GM18951 (cell line): ENCODE data around the gene ERMARD.
"Not testable (repeated sequence)": the region's sequence is repeated elsewhere in the genome, so short reads cannot be mapped to it uniquely, and the experiment has no call there.

Experiments used
- POLR2A ChIP-seq: IDR thresholded peaks from 4 replicates; pipeline ENCODE4 v1.6.1; 2011; ENCODE audit warnings: mild to moderate bottlenecking; ENCODE audit not compliant: insufficient read length, insufficient read depth; ENCODE audit errors: extremely low read depth
- in situ Hi-C: fragments of 300-500 bp; cut with MboI; formaldehyde crosslinking; loops from one replicate; pipeline ENCODE4 v1.12.0; 2022; ENCODE audit warnings: low sequenced_read_pairs, mixed read lengths, inconsistent platforms; ENCODE audit not compliant: unreplicated experiment

ERMARD gene

DNA sequence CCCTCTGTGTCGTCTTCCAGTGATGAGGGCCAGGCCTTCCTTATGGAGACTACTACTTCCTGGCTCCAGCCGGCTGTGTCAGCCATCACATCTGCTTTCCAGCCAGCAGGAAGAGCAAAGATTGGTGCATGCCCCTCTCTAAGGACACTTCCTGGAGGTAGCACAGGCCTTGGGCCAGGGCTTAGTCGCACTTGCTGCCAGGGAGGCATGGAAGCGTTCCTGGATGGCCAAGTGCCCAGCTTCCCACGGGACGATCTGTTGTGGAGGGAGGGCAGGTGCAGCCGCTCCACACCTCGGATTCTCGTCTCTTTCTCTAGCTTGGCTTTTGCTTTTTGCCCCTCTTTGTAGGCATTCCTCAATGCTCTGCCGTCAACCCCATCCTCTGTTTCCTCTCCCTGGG, 11.9 kb downstream of the ERMARD start:
- in situ Hi-C loops = no loop called here
- no peak for TF ChIP-seq POLR2A

DNA sequence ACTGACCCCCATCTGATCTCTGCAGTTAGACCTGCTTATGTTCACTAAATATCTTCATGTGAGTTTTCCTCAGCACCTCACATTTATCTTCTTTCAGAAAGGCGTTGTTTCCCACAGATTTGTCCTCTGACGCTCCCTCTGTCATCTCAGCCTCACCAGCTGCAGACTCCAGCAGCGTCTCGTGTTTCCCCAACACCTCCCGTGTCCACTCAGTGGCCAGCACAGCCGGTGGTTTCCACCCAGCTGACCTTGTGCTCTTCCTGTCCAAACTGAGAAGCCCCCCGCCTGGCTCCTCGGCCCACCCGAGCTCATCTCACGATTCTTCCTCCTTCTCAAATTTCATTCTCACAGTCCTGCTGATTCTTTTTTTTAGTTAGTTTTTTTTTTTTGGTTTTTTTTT, 12.5 kb downstream of the ERMARD start:
- no peak for TF ChIP-seq POLR2A
- in situ Hi-C loops = no loop called here

DNA sequence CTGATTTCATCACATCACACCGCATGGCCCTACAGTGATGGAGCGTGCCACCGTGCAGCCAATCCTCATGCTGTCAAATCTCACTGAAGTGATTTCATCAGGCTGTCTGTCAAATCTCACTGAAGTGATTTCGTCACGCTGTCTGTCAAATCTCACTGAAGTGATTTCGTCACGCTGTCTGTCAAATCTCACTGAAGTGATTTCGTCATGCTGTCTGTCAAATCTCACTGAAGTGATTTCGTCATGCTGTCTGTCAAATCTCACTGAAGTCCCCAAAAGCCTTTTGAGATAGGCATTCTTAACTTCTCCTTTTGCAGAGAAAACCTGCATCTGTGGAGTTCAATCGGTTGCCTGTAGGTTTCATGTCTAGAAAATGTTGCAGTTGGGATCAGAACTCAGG, 14.4 kb downstream of the ERMARD start:
- in situ Hi-C loops = not testable (repeated sequence)

DNA sequence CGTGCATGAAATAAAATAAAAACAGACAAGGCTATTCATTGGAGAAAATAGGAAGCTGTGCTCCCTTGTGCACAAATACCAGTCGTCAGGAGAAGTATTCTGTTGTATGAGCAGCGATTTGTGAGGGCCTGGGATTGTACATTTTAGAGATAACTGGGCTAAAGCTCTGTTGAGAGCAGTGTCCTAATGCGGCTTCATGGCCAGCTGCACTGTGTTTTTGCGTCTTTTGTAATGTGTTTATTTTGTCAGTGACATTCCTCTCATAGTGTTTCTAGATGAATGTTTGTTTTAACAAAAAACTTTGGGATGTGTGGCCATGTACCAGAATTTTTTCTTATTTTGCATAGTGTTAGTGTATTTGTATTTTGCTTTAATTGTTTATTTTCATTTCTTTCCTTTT, 14.8 kb downstream of the ERMARD start:
- TF ChIP-seq POLR2A = no peak
- in situ Hi-C loops = no loop called here

DNA sequence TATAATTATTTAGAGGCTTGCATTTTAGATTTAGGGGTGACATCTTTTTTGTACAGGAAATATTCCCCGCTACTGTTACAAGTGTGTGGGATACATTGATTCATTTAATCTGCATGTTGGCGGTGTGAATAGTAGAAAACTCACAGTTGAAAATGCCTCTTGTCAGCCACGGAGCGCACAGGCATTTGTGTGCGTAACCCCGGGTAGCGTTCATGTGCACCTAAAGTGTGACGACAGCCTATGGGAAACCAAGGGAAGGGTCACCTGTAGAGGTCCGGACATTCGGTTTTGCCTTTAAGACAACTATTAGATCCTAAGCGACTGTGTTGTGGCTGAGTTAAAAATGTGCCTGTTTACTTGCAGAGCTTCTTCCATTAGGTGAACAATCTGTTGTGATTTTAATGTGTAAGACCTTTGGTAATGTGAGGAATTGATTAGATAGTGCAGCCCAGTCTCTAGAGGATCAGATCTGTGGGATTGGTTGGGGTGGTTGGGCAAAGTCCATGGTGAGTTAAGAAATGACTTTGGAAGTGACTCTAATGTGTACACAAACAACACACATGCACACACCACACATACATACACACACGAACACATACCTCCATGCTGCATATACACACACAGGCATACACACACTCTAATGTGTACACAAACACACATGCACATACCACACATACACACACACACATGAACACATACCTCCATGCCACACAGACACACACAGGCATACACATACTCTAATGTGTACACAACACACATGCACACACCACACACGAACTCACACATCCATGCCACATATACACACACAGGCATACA, 15.7 kb downstream of the ERMARD start:
- TF ChIP-seq POLR2A = no peak
- in situ Hi-C loops = no loop called here

DNA sequence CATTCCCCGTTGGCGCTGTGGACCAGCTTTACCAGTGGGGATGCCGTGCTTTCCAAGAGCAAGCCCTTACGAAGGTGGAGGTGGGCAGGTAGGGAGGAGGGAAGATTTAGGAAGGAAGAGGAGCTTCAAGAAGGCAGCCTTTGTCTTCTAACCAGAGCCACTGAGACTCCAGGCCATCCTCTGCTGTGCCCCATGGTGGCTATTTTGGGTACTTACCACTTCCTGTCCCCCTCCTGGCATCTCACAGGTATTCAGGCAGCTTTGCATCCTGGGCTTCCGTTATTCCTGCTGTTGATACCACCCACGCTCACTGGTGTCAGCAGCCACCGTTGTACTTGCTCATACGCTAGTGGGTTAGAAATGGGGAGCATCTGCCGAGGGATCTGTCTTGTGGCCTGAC, 22.9 kb downstream of the ERMARD start:
- no peak for TF ChIP-seq POLR2A
- in situ Hi-C loops = no loop called here

DNA sequence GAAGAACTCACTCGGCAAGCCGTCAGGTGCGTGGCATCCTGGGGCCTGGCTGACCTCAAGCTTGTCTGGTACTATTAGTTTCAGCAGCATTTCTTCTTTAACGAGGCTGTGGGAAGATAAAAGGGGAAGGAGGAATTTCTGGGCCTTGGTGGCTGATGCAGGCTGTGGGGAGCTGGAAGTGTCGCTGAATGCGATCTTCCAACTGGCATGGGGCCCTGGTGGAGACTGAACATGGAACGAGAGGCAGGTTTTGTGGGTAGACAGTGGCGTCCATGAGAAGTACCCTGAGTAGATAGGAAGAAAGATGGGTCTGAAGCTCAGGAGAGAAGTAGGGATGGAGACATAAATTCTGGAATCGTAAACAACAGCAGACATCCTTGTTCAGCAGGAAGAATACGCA, 23.9 kb downstream of the ERMARD start:
- in situ Hi-C loops = no loop called here
- TF ChIP-seq POLR2A = no peak

DNA sequence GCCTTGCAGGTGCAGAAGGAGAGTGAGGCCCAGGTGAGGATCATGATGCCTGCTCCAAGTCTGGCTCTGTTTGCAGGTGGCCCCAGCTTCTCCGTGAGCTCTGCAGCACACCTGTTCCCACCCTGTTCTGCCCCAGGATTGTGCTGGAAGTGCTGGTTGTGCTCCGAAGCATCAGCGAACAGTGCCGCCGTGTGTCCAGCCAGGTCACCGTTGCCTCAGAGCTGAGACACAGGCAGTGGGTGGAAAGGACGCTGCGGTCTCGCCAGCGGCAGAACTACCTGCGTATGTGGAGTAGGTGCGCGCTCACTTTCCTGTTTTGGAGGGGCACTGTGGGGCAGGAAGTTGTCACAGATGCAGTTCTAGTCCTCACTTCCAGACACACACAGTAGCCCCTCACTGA, 25.0 kb downstream of the ERMARD start:
- in situ Hi-C loops = no loop called here
- TF ChIP-seq POLR2A = no peak

DNA sequence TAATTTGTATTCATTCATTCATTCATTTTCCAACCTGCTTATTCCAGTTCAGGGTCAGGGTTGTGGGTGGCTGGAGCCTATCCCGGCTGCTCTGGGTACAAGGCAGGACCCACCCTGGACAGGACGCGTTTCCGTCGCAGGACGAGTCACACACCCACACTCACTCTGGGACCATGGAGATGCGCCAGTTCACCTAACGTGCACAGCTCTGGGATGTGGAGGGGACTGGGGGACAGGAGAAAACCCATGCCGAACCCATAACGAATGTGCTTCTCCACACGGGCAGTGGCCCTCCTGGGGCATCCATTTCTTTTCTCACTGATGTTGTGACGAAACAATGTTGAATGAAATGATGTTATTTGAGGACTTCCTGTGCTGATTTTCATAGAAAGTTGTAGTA, 26.5 kb downstream of the ERMARD start:
- TF ChIP-seq POLR2A = no peak
- in situ Hi-C loops = no loop called here

DNA sequence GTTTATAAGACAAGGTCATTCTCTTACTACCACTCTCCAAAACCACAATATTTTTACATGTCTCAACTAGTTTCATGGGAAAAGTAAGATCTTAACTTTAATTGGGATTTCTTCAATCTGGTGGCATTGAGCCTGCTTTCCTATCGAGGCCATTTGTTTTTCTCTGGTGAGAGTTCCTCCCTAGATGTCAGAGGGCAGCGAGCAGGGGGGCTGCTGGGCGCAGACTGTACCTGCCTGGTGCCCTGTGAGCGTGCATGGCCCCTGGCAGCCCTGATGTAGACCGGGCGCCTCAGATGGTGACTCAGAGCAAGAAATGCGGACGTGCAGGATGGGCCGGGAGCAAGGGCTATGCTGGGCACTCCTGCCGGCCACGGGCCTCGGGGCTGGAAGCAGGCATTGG, 27.2 kb downstream of the ERMARD start:
- no peak for TF ChIP-seq POLR2A
- in situ Hi-C loops = no loop called here

DNA sequence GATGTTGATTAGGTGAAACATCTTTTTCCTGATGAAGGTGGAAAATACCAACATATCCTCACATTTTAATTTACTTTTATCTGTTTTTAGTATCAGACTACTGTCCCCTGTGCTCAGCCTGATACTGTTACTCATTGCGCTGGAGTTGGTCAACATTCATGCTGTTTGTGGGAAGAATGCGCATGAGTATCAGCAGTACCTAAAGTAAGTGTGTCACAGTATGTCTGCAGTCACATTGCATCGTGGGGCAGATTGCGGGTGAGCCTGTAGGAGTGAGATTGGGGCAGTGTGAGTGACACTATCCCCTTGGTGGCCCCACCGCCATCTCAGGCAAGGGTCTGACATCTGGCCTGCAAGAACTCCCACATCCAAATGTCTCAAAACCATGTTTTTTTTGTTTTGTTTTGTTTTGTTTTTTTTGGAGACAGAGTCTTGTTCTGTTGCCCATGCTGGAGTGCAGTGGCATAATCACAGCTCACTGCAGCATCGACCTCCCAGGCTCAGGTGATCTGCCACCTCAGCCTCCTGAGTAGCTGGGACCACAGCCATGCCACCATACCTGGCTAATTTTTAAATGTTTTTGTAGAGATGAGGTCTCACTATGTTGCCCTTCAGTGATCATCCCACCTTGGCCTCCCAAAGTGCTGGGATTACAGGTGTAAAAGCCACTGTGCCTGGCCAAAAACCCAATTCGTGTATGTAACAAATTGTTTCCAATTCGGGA, 27.8 kb downstream of the ERMARD start:
- in situ Hi-C loops = no loop called here
- no peak for TF ChIP-seq POLR2A

DNA sequence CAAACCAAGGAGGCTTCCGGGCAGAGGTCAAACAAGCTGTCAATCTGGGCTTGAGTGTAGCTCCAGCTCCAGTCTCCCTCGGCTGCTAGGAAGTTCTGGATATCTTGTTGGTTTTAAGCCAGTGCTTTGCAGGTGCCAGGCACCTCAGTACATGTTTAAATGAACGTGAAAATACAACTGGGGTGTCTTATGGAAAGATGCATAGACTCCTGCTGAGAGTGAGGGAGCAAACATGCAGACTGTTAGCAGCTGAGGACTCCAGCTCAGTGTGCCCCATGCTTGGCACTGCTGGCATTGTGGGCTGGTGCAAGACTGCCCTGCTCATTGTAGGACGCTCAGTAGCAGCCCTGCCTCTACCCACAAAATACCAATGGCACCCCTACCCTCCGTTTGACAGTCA, 28.5 kb downstream of the ERMARD start:
- in situ Hi-C loops = no loop called here
- TF ChIP-seq POLR2A = no peak

DNA sequence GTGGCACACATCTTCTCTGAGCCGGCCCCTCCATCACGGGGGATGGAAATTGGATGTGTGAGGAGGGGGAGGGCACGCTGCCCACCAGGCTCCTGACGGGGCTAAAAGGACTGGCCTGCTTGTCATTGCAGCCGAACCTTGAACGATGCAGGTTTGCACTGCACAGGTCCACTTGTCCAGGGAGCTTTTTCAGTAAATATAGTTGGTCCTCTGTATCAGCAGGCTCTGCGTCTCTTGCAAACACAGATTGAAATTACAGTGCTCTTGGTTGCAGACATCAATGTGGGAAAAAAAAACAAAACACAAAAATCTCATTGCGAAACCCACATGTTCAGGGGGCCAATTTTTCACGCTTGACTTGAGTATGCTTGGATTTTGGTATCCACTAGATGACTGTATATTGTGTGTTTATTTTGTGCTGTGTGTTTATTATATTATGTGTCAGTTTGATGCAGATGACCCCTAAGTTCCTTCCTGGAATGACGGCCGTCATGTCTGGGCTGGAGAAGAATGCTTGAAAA, 29.2 kb downstream of the ERMARD start:
- in situ Hi-C loops = no loop called here

DNA sequence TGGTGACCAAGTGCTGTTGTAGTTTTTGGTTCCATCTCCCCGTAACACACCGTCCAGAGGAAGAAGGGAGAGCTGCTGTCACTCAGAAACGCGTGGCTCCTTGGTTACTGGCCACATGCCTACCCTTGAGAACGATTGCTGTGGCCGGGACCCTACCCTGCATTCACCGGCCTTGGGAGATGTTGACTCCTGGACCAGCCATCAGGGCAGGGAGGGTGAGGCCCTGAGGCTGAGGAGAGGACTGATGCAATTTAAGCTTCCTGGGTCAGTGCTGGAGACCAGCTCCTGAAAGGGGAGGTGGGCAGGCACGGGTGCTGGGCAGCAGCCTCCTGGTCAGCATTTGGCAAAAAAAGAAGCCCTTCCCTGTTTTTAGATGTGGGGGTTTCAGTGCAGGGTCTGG, 31.5 kb downstream of the ERMARD start:
- in situ Hi-C loops = no loop called here
- no peak for TF ChIP-seq POLR2A

More for the DNA sequence above, 29.2 kb downstream of the ERMARD start:
- no peak for TF ChIP-seq POLR2A
